Daoy (cell line): ENCODE measurements around the gene POTEM. TPM values are rescaled to one million over a fixed set of nuclear protein-coding genes. Genes with fewer than 3 reads are reported as not detected.
"Not testable (repeated sequence)": the region's sequence is repeated elsewhere in the genome, so short reads cannot be mapped to it uniquely, and the experiment has no call there.

Experiments
- DNase-seq: peaks from one replicate; pipeline ENCODE4 v3.0.0-alpha.2; 2015; ENCODE audit warnings: low read depth
- total RNA-seq: library from RNA; depleted of rRNA; stranded (reverse); fragments of >200 nt; shearing (Covaris generic); gene quantifications from 2 replicates; pipeline ENCODE4 v1.2.3, GENCODE V29; 2014

POTEM gene
- total RNA-seq, 1 experiment from 2014 or later: 0.57 TPM

DNA sequence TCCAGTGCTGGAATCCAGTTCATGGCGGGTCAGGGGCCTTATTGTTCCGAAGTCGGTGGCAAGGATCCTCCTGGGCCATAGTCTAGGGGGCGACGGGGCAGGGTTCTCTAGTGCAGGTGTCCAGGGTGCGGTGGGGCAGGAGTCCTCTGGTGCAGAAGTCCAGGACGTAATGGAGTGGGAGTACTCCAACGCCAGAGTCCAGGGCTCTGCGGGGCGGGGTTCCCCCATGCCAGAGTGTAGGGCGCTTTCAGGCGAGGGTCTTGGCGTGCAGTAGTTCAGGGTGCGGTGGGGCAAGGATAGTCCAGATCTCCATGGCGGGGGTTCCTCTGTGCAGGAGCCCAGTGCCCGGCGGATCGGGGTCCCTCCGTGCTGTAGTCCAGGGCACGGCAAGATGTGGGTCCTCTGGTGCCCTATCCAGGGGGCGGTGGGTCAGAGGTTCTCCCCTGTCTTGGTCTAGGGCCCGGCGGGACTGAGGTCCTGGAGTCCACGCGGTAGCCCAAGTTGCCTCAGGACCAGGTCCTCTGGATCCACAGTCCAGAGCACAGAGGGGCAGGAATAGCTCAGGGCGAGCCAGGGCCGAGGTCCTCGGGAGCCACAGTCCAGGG, 70.9 kb downstream of the POTEM start:
- not testable (repeated sequence) for DNase-seq

- DNase-seq: not testable (repeated sequence)
Observed at GRCh38 chr14:19038785-19039184, 71.6 kb downstream of the POTEM start.

- not testable (repeated sequence) for DNase-seq
Observed at GRCh38 chr14:19043384-19043783, 76.2 kb downstream of the POTEM start.
